ENCODE measurements around the gene RAET1G.

Gene RAET1G

DNA sequence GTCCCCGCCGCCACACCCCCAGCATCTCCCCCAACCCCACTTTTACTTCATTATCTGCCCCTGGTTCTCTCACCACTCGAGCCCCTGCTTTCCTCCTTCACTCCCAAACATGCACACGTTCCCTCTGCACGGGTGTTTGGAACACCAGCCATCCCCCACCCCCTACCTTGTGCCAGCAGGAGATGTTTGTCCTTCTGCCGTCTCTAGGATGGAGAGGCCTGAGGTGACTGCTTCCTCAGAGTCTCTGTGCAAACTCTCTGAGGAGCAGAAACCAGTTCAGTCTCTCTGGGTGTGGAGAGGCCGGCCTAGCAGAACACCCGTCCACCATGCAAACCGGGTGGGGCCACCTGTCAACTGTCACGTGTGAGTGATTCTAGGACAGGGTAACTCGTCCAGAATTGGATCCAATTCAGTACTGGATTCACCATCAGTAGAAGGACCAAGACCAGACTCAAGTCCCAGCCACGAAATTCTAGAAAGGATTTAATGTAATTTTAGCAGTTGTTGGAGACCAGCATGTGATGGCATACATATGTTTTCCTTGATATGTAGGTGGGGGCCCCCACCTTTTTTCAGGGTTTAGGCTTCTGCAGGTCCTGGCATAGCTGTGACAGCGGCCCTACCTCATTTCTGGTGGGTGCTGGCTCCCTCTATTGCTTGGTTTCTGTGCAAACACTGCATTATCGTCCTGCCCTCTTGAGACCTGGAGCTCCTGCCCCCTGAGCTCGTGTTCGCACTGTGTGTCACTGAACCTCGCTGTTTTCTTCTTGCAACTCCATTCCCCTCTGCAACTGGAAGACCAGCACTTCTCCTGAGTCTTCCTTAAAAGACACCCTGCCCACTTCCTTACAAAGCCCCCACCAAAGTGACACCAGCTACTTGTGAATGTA, 24.8 kb downstream of the RAET1G start, which contains the start of gene RAET1E:
Gene RAET1E, minus strand, starts transcription at position 259 of the 890 bp plus-strand sequence. CDS start 7,212 bp downstream, outside the sequence.
- Histone ChIP-seq H2AFZ (ENCODE audit: low read depth, low read length) (peak within 1 kb of the TSS; percentile 46; the same call in 1 of the 2 replicates), H3K36me3 (replicated peaks; ENCODE audit: low read depth, low read length) (no peaks in the 10 kb centered on the region), H3K9ac (ENCODE audit: low read length) (no peak within 1 kb of the TSS), H4K20me1 (ENCODE audit: insufficient read depth, low read length) (no peaks in the 10 kb centered on the region), H3K4me3 (ENCODE audit: low read length) (peak within 1 kb of the TSS; percentile 40; the same call in 1 of the 2 replicates), H3K27me3 (ENCODE audit: low read depth, low read length) (no peaks in the 10 kb centered on the region), H3K4me2 (ENCODE audit: low read length) (peak within 1 kb of the TSS; percentile 46), H3K27ac (ENCODE audit: low read length) (no peak within 1 kb of the TSS), H3K79me2 (ENCODE audit: low read length) (no peaks in the 10 kb centered on the region), H3K4me1 (ENCODE audit: low read length) (no peaks in the 10 kb centered on the region), H3K9me3 (ENCODE audit: insufficient read depth, low read length) (no peaks in the 10 kb centered on the region)
- no peak for TF ChIP-seq EZH2phosphoT487 (IDR thresholded peaks at IDR 0.05; ENCODE audit: low read depth)
- TF ChIP-seq, protein P1, sequence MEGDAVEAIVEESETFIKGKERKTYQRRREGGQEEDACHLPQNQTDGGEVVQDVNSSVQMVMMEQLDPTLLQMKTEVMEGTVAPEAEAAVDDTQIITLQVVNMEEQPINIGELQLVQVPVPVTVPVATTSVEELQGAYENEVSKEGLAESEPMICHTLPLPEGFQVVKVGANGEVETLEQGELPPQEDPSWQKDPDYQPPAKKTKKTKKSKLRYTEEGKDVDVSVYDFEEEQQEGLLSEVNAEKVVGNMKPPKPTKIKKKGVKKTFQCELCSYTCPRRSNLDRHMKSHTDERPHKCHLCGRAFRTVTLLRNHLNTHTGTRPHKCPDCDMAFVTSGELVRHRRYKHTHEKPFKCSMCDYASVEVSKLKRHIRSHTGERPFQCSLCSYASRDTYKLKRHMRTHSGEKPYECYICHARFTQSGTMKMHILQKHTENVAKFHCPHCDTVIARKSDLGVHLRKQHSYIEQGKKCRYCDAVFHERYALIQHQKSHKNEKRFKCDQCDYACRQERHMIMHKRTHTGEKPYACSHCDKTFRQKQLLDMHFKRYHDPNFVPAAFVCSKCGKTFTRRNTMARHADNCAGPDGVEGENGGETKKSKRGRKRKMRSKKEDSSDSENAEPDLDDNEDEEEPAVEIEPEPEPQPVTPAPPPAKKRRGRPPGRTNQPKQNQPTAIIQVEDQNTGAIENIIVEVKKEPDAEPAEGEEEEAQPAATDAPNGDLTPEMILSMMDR (IDR thresholded peaks at IDR 0.05; ENCODE audit: low read depth, low read length): peak; percentile 29; the same call in 1 of the 2 replicates

DNA sequence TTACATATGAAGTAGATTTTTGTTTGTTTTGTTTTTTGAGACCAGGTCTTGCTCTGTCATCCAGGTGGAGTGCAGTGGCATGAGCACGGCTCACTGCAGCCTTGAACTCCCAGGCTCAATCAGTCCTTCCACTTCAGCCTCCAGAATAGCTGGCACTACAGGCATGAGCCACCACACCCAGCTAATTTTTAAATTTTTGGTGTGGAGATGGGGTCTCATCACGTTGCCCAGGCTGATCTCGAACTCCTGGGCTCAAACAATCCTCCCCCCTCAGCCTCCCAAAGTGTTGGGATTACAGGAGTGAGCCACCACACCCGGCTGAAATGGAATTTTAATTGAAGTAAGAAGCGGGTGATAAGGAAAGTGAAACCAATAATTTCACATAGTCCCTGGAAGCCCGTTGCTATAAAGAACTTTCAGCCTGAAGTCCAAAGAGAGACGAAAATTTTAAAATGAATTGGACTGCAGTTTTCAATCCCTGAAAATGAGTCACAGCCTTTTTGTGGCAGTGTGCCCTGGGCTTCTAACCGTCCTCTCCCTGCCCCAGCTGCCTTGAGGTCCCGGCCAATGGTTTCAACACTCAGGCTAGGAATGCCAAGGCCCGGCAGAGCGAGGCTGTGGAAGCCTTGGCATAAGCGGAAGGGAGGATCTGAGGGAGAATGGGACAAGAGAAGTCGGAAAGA, 25.8 kb downstream of the RAET1G start:
- Histone ChIP-seq H3K9ac (ENCODE audit: low read length) (no peak overlapping the region), H3K4me1 (ENCODE audit: low read length) (no peaks in the 10 kb centered on the region), H4K20me1 (ENCODE audit: insufficient read depth, low read length) (no peaks in the 10 kb centered on the region), H3K79me2 (ENCODE audit: low read length) (no peaks in the 10 kb centered on the region), H3K27me3 (ENCODE audit: low read depth, low read length) (no peaks in the 10 kb centered on the region), H3K36me3 (replicated peaks; ENCODE audit: low read depth, low read length) (no peaks in the 10 kb centered on the region), H3K4me2 (ENCODE audit: low read length) (peak overlapping the region; percentile 46), H2AFZ (ENCODE audit: low read depth, low read length) (peak overlapping the region; percentile 46; the same call in 1 of the 2 replicates), H3K27ac (ENCODE audit: low read length) (no peak overlapping the region), H3K9me3 (ENCODE audit: insufficient read depth, low read length) (no peaks in the 10 kb centered on the region), H3K4me3 (ENCODE audit: low read length) (peak overlapping the region; percentile 40; the same call in 1 of the 2 replicates)
- TF ChIP-seq EZH2phosphoT487 (IDR thresholded peaks at IDR 0.05; ENCODE audit: low read depth): no peak
- TF ChIP-seq, protein P1 (IDR thresholded peaks at IDR 0.05; ENCODE audit: low read depth, low read length): no peak

DNA sequence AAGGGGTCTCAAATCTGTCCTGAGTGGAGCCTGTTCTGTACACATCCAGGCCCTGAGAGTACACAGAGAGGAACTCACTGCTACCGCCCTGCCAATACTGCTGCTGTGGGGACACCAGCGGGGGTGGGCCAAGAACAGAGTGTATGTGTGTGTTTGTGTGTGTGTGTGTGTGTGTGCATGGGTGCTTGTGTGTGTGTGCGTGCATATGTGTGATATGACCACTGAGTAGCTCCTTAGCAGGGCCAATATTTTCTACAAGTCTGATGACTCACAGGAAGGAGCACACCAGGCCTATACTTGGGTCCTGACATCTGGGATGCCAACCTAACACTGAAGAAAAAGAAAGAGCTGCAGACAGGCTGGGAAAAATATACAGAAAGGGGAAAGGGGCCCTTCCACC, 26.4 kb downstream of the RAET1G start:
- no peak overlapping the region for H2AFZ ChIP-seq (ENCODE audit: low read depth, low read length)
- no peaks in the 10 kb centered on the region for H3K27me3 ChIP-seq (ENCODE audit: low read depth, low read length)
- TF ChIP-seq EZH2phosphoT487 (IDR thresholded peaks at IDR 0.05; ENCODE audit: low read depth): no peak
- TF ChIP-seq, protein P1 (IDR thresholded peaks at IDR 0.05; ENCODE audit: low read depth, low read length): no peak
- no peaks in the 10 kb centered on the region for H3K9me3 ChIP-seq (ENCODE audit: insufficient read depth, low read length)
- H3K27ac ChIP-seq (ENCODE audit: low read length): no peak overlapping the region
- no peak overlapping the region for H3K9ac ChIP-seq (ENCODE audit: low read length)
- H3K36me3 ChIP-seq (replicated peaks; ENCODE audit: low read depth, low read length): no peaks in the 10 kb centered on the region
- H3K4me2 ChIP-seq (ENCODE audit: low read length): no peak overlapping the region
- H4K20me1 ChIP-seq (ENCODE audit: insufficient read depth, low read length): no peaks in the 10 kb centered on the region
- no peaks in the 10 kb centered on the region for H3K79me2 ChIP-seq (ENCODE audit: low read length)
- H3K4me1 ChIP-seq (ENCODE audit: low read length): no peaks in the 10 kb centered on the region
- H3K4me3 ChIP-seq (ENCODE audit: low read length): no peak overlapping the region

DNA sequence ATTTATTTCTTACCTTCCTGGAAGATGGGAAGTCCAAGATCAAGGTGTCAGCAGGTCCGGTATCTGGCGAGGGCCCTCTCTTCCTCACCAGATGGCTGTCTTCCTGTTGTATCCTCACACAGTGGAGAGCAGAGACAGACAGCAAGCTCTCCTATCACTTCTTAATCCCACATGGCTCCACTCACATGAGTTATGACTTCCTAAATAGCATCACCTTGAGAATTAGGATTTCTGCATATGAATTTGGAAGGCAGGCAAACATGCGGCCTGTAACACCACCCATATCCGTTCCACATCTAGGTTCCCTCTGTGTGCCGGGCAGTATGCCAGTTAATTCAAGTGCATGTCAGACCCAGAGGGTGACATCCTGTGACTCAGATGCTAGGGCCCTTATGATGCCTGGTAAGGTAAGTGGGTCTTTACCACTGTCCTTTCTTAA, 27.1 kb downstream of the RAET1G start:
- no peak for TF ChIP-seq EZH2phosphoT487 (IDR thresholded peaks at IDR 0.05; ENCODE audit: low read depth)
- TF ChIP-seq, protein P1 (IDR thresholded peaks at IDR 0.05; ENCODE audit: low read depth, low read length): no peak
- H3K27me3 ChIP-seq (ENCODE audit: low read depth, low read length): no peaks in the 10 kb centered on the region

More for the DNA sequence above, 27.1 kb downstream of the RAET1G start:
- no peaks in the 10 kb centered on the region for H3K9me3 ChIP-seq (ENCODE audit: insufficient read depth, low read length)
- no peak overlapping the region for H2AFZ ChIP-seq (ENCODE audit: low read depth, low read length)
- H3K4me3 ChIP-seq (ENCODE audit: low read length): no peak overlapping the region
- H4K20me1 ChIP-seq (ENCODE audit: insufficient read depth, low read length): no peaks in the 10 kb centered on the region
- no peaks in the 10 kb centered on the region for H3K4me1 ChIP-seq (ENCODE audit: low read length)
- no peaks in the 10 kb centered on the region for H3K36me3 ChIP-seq (replicated peaks; ENCODE audit: low read depth, low read length)
- no peaks in the 10 kb centered on the region for H3K79me2 ChIP-seq (ENCODE audit: low read length)
- H3K27ac ChIP-seq (ENCODE audit: low read length): no peak overlapping the region
- no peak overlapping the region for H3K4me2 ChIP-seq (ENCODE audit: low read length)
- no peak overlapping the region for H3K9ac ChIP-seq (ENCODE audit: low read length)

Measured in OCI-LY3 (cell line).